Esophagus muscularis mucosa (tissue), 4 donors: Measurements from ENCODE around the gene ADGRG1.

Experiments
- EP300 ChIP-seq: sonication (generic); formaldehyde crosslinking; IDR thresholded peaks from one replicate; pipeline ENCODE4 v1.6.1; 2017; ENCODE audit warnings: antibody characterized with exemption
- POLR2A ChIP-seq: fragments of 450-650 bp; IDR thresholded peaks from one replicate; pipeline ENCODE4 v1.6.1; 2017; ENCODE audit warnings: antibody characterized with exemption, moderate library complexity, mild to moderate bottlenecking, low read depth
- TF ChIP-seq, protein P1 (sequence below), 3 experiments: fragments of 200-600 bp in 2 of 3; fragments of 450-650 bp in 1 of 3; sonication (generic) in 2 of 3; IDR thresholded peaks; one replicate each; pipeline ENCODE4 v1.5.1; 2017 to 2019; ENCODE audit warnings: antibody characterized with exemption in 3 of 3, mild to moderate bottlenecking in 2 of 3, moderate library complexity in 1 of 3

GRCh38 chr16:57685633-57686032 lies 57.2 kb downstream of the ADGRG1 start:
- TF ChIP-seq POLR2A, result no peak
- TF ChIP-seq, protein P1, sequence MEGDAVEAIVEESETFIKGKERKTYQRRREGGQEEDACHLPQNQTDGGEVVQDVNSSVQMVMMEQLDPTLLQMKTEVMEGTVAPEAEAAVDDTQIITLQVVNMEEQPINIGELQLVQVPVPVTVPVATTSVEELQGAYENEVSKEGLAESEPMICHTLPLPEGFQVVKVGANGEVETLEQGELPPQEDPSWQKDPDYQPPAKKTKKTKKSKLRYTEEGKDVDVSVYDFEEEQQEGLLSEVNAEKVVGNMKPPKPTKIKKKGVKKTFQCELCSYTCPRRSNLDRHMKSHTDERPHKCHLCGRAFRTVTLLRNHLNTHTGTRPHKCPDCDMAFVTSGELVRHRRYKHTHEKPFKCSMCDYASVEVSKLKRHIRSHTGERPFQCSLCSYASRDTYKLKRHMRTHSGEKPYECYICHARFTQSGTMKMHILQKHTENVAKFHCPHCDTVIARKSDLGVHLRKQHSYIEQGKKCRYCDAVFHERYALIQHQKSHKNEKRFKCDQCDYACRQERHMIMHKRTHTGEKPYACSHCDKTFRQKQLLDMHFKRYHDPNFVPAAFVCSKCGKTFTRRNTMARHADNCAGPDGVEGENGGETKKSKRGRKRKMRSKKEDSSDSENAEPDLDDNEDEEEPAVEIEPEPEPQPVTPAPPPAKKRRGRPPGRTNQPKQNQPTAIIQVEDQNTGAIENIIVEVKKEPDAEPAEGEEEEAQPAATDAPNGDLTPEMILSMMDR (IDR thresholded peaks at IDR 0.05), result no peak
- no peak for TF ChIP-seq EP300
